Activated CD8-positive, alpha-beta memory T cell treated with anti-CD3 and anti-CD28 coated beads, Interleukin-2, amount 50 U/mL, for 24 hours (primary cell): ENCODE data around the gene CLPSL1.
A peak's percentile ranks its signal among the peaks of the same experiment; 100 is the strongest.
"Not testable (repeated sequence)": the region's sequence is repeated elsewhere in the genome, so short reads cannot be mapped to it uniquely, and the experiment has no call there.

Source experiments
- DNase-seq: peaks from one replicate; pipeline ENCODE4 v3.0.0-alpha.2; 2020; ENCODE audit errors: extremely low read depth

Gene CLPSL1

GRCh38 chr6:35780719-35781118 is at the start of gene CLPSL1:
CLPSL1 (plus strand) TSS chr6:35781019; CDS start chr6:35781111, 92 bp downstream.
- DNase-seq: no peak

DNA sequence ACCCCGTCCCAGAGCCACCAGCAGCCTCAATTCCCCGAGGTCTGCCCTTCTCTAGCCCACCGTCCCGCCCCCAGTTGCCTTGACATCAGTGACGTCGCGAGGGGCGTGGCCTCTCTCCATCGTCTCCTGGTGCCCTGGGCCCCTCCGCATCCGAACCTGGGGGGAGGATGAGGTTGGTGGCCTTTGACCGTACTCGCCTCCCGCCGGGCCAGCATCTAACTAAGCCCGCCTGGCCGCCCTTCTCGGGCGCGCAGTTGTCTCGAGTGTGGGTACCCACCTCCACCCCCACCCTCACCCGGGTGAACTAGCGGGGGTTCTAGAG is 49.4 kb upstream of the CLPSL1 start:
- DNase-seq: peak; percentile 91

- peak; percentile 86 for DNase-seq
Measured at GRCh38 chr6:35731736-35732532, 48.9 kb upstream of the CLPSL1 start.

DNA sequence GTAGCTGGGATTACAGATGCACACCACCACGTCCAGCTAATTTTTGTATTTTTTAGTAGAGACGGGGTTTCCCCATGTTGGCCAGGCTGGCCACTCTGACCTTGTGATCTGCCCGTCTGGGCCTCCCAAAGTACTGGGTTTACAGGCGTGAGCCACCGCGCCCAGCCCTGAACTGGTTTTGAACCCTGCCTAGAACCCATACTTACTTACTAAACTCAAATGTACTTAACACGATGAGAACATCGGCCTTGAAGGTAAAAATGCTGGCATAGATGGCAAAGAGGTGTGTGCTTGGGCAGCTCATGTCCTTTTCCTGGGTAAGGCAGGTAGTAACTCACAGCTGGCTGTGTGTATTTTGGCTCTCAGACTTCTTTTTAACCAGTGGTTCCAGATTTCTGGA is 47.2 kb upstream of the CLPSL1 start:
- no peak for DNase-seq

GRCh38 chr6:35734319-35734718 is 46.5 kb upstream of the CLPSL1 start:
- DNase-seq: not testable (repeated sequence)

GRCh38 chr6:35735452-35735851 is 45.4 kb upstream of the CLPSL1 start:
- no peak for DNase-seq

- peak; percentile 75 for DNase-seq
Measured at GRCh38 chr6:35736253-35736894, 44.4 kb upstream of the CLPSL1 start.

- no peak for DNase-seq
Measured at GRCh38 chr6:35736982-35737412, 43.8 kb upstream of the CLPSL1 start, which contains the start of gene ARMC12. ARMC12 (plus strand) TSS chr6:35737032; CDS start chr6:35737109, 77 bp downstream.

DNA sequence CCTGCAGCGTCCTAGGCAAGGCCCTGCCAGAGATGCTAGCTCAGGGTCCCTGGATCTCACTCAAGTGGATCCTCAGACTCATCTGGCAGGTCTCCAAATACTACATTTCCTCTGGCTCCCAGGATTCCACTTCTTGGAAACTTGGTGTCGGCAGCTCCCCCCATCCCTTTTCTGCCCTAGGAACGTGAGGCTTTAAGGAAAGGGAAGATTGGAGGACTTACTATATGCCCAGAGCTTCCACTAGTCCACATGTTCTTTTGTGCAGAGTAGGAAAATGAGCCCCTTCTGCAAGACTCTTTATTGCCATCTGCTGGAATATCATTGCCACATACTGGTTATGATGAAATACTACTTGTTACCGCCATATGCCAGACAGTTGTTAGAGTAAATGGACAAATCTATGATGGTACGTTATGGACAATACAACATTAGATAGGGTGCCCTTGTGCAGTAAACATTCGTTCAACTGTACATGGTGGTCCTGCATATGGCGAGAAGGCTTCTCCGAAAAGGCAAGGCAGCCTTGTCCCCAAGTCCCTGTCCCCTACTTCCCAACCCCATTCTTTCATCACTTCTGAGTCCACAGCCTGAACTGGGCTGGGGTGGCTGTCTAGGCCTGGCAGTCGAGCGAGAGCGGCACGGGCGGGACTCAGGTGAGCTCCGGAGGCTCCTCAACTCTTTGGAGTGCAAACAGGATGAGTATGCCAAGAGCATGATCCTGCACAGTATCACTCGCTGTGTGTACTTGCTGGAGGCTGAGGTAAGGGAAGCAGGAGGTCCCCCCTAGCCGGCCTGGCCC is 43.2 kb upstream of the CLPSL1 start:
- no peak for DNase-seq

DNA sequence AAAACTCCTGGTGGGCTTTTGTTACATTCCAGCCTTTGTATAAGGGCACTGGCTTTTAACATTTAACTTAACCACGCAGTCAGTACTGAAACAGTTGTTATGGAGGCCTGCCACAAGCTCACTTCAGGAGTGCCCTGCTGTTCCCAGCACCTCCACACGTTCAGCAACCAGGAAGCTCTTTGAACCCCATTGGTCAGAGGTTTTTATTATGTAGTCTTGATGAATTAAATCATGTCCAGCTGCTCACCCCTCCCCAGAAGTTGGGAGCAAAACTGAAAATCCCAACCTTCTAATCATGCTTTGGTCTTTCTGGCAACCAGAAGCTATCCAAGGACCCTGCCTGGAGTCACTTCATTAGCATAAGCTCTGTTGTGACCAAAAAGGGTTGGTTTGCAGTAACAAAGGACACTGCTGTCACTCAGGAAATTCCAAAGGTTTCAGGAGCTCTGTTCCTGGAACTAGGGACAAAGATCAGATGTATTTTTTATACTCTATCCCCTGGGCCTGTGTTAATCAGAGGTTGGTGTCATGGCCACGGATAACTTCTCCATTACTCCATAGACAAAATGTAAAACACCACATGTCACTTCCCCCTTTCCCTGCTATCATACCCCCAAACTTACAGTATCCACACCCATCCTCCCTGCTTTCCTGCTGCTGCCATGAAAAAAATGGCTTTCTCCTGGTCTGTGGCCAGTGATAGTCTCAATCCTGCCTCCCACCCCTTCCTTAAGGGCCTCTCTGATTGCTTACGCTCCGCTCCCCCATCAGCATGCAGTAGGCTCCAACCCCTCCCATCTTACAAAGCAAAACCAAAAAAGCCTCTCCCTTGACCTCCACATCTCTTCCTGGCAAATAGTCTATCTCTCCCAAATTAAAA is 40.9 kb upstream of the CLPSL1 start:
- no peak for DNase-seq

DNA sequence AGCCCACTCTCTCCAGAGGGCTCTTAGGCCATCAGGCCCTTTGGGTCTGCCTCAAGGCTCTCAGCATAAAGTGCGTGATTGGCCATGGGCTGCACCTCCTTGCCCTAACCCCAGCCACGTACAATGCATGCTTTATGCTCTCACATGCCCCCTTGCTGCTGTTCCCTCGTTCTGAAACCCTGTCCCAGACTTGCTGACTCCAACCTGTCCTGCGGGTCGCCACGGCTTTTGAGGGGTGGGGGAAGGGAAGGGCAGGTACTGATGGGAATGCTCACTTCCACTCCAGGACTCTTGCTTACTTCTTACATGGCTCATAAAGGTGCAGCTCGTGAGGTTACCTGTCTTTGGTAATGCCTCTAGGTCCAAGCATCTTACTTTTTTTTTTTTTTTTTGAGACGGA is 38.0 kb upstream of the CLPSL1 start:
- DNase-seq: no peak

GRCh38 chr6:35745509-35745908 is 35.3 kb upstream of the CLPSL1 start:
- DNase-seq: no peak

DNA sequence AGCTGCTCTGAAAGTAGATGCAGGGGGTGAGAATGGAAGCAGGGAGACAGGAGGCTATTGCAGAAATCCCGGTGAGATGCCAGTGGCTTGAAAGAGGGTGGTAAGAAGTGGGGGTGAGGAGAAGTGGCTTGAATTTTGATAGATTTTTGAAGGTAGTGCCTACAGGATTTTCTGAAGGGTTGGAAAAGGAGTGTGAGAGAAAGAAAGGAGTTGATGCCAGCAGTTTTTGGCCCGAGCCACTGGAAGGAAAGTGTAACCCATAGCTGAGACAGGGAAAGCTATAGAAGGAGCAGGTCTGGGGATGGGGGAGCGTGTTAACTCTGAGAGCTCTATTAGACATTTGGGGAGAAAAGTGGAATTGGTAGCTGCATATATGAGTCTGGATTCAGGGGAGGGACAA is 34.3 kb upstream of the CLPSL1 start:
- DNase-seq: no peak

GRCh38 chr6:35747877-35748276 is 32.9 kb upstream of the CLPSL1 start:
- DNase-seq: no peak

DNA sequence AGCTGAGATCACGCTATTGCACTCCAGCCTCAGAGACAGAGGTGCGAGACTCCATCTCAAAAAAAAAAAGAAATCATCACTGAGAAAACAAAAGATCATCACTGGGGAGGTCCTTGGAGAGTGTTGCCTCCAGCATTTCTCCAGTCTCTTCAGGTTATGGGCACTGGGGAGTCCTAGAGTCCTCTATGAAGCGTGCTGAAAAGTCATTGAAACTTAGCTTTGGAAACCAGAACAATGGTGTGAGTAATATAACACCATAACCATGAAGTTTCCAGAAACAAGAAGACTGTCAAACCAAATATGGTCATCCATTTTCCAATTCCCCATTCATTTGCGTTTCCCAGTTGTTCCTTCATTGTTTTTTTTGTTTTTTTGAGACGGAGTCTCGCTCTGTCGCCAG is 30.3 kb upstream of the CLPSL1 start:
- DNase-seq: no peak

DNA sequence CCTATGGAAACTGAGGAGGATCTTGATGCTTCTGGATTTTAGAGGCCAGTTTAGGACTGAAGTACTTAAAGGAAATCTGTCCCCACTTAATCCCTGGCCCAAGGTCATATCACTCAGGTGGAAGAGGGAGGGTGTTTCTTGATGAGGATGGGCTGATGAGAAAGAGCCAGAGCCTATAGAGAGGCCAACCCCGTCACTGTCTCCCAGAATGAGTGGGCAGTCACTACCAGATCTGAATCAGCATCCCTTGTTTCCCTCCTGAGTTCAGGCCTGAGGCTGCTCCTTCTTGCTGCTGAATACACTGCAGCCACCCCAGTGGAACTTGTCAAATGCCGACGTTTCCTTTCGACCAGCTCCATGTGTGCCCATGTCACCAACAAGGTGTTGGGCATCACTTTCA is 29.2 kb upstream of the CLPSL1 start:
- DNase-seq: no peak

- no peak for DNase-seq
Measured at GRCh38 chr6:35752330-35752729, 28.5 kb upstream of the CLPSL1 start.

DNA sequence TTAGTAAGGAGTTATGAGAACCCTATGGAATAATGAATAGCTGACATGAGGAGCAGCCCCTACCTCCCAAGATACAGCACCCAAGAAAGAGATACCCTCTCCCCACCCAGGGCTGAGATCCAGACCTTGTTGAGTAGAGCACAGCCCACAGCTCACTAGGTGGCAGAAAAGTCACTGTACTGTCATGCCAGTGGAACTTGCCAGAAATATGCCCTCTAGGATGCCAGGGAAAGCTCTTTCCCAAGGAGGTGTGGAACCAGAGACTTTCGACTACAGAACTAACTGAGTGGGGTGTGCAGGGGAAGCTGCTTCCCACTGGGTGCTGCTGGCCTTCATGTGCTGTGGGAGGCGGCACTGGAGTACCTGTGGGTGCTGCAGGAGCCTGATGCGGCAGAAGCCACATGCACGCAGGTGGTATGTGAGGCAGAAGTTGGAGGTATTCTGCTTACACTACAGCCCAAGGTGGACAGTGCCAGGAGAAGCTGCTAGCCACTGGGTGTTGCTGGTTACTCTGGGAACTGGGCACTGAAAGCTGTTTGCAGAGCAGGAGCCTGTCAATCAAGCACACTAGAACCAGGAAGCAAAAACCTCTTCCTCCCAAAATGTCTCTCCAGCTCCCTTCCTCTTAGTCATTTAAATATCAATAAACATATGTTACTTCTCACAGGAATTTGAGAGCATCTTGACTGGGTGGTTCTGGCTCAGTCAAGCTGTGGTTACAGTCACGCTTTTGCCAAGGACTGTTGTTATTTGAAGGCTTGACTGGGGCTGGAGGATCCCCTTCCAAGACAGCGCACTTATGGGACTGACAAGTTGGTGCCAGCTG is 26.2 kb upstream of the CLPSL1 start:
- no peak for DNase-seq

DNA sequence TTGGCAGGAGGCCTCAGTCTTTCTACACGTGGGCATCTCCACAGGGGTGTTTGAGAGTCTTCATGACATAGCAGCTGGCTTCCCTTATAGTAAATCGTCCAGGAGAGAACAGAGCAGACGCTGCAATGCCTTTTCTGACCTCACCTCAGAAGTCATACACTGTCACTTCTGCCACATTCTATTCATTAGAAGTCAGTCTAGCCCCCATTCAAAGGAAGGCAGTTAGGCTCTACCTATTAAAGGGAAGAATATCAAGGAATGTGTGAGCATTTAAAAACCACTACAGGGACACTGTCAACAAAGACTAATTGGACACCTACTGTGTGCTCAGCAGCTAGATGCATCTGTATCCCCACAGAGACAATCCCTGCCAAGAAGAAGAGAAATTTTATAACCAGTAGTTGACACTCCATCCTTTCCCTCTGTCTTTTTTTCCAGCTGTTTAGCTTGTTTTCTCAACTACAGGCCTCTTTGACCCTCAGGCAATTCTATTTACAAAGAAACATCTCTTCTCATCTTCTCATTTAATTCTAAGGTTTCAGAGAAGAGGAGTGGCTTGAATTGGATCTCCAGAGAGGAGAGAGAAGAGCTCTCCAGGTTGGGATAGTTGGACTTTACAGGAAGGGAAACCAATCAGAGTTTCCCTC is 25.4 kb upstream of the CLPSL1 start:
- no peak for DNase-seq

GRCh38 chr6:35757456-35758123 is 23.2 kb upstream of the CLPSL1 start:
- DNase-seq: no peak
